BE2C (cell line): ENCODE results near the gene MIAT.

Experiments used
- DNase-seq: peaks from one replicate; pipeline ENCODE4 v3.0.0-alpha.2; 2020
- H3K27me3 ChIP-seq: fragments of 250-450 bp; sonication (Bioruptor Pico); 2 replicates; pipeline ENCODE4 v1.5.1; 2020; ENCODE audit warnings: mild to moderate bottlenecking
- H3K36me3 ChIP-seq: fragments of 250-450 bp; sonication (Bioruptor Pico); 2 replicates; pipeline ENCODE4 v1.5.1; 2020; ENCODE audit warnings: mild to moderate bottlenecking
- H3K4me1 ChIP-seq: fragments of 250-450 bp; sonication (Bioruptor Pico); 2 replicates; pipeline ENCODE4 v1.5.1; 2020
- H3K4me3 ChIP-seq: 2 replicates; pipeline ENCODE4 v1.5.1; 2011; ENCODE audit warnings: low read depth, low read length
- H3K9me3 ChIP-seq: fragments of 250-450 bp; sonication (Bioruptor Pico); 2 replicates; pipeline ENCODE4 v1.5.1; 2020
- CTCF ChIP-seq: IDR thresholded peaks from 2 replicates; pipeline ENCODE4 v1.5.1; 2012; ENCODE audit warnings: mild to moderate bottlenecking, low read depth, low read length

The MIAT gene

GRCh38 chr22:26673486-26673885, 16.1 kb downstream of the MIAT start:
- H3K4me3 ChIP-seq: peak overlapping the region; percentile 97
- no peak for DNase-seq
- peaks cover 9% of the 10 kb centered on the region for H3K4me1 ChIP-seq
- no peaks in the 10 kb centered on the region for H3K36me3 ChIP-seq
- H3K9me3 ChIP-seq: no peaks in the 10 kb centered on the region
- no peak for TF ChIP-seq CTCF
- no peaks in the 10 kb centered on the region for H3K27me3 ChIP-seq

GRCh38 chr22:26674211-26675190, 17.1 kb downstream of the MIAT start:
- Histone ChIP-seq H3K27me3 (no peaks in the 10 kb centered on the region), H3K36me3 (no peaks in the 10 kb centered on the region), H3K4me3 (no peak overlapping the region; the same call in 1 of the 2 replicates), H3K4me1 (peaks cover 4% of the 10 kb centered on the region), H3K9me3 (no peaks in the 10 kb centered on the region)
- TF ChIP-seq CTCF: no peak
- DNase-seq: no peak

DNA sequence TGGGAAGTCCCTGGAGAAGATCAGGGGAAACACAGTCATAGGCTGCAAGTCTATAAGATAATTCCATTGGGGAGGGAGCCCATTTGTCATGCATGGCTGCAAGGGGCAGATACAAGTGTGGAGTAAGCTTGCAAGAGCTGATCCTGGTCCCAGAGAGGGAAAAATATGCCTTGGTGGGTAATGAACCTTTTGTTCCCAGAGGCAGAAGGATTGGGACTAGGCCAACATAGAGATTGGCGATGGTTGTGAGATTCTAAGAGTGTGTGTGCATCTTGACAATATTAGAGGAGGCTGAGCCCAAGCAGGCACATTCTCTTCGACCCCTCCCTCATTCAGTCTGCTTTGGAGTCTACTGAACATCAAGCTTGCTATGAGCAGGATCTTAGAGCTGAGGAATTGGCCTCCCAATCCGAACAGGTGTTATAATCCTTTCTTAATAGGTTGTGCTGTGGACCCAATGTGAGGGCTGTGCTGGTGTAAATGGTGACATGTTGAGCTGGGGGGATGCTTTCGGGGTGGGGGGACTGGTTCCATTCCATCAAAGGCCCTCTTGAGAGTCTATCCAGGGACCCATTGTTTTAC, 18.4 kb downstream of the MIAT start:
- DNase-seq: no peak
- Histone ChIP-seq H3K36me3 (no peaks in the 10 kb centered on the region), H3K9me3 (no peaks in the 10 kb centered on the region), H3K4me1 (peaks cover 4% of the 10 kb centered on the region; the same call in 1 of the 2 replicates), H3K4me3 (no peak overlapping the region), H3K27me3 (no peaks in the 10 kb centered on the region)
- no peak for TF ChIP-seq CTCF

GRCh38 chr22:26677217-26677616, 19.8 kb downstream of the MIAT start:
- Histone ChIP-seq H3K9me3 (no peaks in the 10 kb centered on the region), H3K4me3 (no peak overlapping the region), H3K36me3 (no peaks in the 10 kb centered on the region), H3K27me3 (no peaks in the 10 kb centered on the region), H3K4me1 (peaks cover 1% of the 10 kb centered on the region; the same call in 1 of the 2 replicates)
- no peak for TF ChIP-seq CTCF
- no peak for DNase-seq

DNA sequence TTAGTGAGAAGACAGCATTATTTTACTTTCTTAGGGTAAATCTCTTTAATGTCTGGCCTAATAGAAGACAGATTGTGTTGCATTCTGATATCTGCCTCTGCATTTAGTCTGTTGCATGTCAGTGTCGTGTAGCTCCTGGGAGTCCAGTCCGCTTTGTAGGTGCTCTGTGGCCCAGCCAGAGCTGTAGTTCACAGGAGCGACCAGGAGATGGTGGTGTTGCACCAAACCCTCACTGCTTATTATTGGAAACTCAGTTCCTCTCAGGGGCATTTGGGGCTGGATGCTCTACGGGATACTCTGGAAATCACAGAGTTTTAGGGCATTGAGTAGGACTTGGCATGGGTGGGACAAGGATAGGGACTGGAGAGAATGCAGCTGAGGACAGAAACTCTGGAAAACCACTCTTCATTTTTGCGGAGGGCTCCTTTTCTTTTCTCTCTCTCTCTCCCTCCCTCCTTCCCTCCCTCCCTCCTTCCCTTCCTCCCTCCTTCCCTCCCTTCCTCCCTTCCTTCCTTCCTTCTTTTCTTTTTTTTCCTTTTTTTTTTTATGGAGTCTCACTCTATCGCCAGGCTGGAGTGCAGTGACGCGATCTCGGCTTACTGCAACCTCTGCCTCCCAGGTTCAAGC, 21.7 kb downstream of the MIAT start:
- Histone ChIP-seq H3K36me3 (no peaks in the 10 kb centered on the region), H3K27me3 (no peaks in the 10 kb centered on the region), H3K4me1 (no peaks in the 10 kb centered on the region), H3K9me3 (no peaks in the 10 kb centered on the region), H3K4me3 (no peak overlapping the region)
- peak; percentile 77 for DNase-seq
- TF ChIP-seq CTCF: peak; percentile 98
